Measurements from ENCODE around the gene TMEM132E.

DNA sequence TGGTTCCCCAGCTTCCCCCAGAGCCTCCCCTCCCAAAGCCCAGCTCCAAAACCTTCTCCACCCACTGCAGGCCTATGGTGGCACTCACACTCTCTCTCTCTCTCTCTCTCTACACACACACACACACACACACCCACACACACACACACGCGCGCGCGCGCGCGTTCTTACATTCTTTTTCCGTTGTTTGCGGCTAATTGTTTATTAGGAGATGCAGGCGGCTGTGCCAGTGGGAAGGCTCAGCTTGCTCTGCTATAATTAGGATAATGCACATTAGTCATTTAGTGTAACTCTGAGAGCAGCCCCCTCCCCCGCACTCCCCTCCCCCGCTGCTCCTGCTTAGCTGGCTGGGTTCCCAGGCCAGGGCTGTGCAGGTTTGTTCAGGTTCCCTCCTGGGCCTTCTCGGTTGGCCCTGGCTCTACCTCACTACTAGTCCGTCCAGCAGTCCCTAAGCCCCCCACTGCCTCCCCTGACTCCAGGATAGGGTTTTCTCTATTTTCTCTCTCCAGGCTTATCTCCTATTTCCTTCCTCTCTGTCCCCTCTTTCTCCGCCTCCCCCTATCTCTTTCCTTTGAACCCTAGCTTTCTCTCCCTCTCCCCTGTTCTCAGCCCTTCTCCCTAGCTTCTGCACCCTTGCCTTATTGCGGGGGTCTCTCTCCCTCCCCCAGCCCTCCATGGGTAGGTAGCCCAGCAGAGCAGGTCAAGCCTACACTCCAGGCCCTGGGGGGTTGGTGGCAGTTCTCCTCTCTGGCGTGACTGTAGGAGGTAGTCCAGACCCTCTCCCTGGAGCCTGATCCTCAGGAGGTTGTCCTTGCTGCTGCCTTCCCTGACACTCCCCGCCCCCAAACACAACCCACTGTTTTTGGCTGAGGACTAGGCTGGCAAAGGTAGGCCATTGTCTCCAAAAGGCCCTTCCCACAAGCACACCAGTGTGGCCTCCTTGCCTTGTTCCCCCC, 34.0 kb downstream of the TMEM132E start:
- TF ChIP-seq POLR2A (IDR thresholded peaks at IDR 0.05) = no peak
- TF ChIP-seq, protein P1, sequence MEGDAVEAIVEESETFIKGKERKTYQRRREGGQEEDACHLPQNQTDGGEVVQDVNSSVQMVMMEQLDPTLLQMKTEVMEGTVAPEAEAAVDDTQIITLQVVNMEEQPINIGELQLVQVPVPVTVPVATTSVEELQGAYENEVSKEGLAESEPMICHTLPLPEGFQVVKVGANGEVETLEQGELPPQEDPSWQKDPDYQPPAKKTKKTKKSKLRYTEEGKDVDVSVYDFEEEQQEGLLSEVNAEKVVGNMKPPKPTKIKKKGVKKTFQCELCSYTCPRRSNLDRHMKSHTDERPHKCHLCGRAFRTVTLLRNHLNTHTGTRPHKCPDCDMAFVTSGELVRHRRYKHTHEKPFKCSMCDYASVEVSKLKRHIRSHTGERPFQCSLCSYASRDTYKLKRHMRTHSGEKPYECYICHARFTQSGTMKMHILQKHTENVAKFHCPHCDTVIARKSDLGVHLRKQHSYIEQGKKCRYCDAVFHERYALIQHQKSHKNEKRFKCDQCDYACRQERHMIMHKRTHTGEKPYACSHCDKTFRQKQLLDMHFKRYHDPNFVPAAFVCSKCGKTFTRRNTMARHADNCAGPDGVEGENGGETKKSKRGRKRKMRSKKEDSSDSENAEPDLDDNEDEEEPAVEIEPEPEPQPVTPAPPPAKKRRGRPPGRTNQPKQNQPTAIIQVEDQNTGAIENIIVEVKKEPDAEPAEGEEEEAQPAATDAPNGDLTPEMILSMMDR (IDR thresholded peaks at IDR 0.05) = no peak
